Measurements from ENCODE around the gene TAGLN.

GRCh38 chr11:117193130-117194020, 5.8 kb upstream of the TAGLN start:
- no peak for TF ChIP-seq CTCF (IDR thresholded peaks at IDR 0.05)
- no peak for TF ChIP-seq POLR2A (IDR thresholded peaks at IDR 0.05)
